H4 (cell line): ENCODE measurements around the gene TIMM23. TPM values are rescaled to one million over a fixed set of nuclear protein-coding genes. Genes with fewer than 3 reads are reported as not detected.
"Not testable (repeated sequence)": the region's sequence is repeated elsewhere in the genome, so short reads cannot be mapped to it uniquely, and the experiment has no call there.

Source experiments
- DNase-seq: peaks from one replicate; pipeline ENCODE4 v3.0.0-alpha.2; 2015; ENCODE audit warnings: low spot score
- total RNA-seq: library from RNA; depleted of rRNA; stranded (reverse); fragments of >200 nt; shearing (Covaris generic); gene quantifications from 2 replicates; pipeline ENCODE4 v1.2.3, GENCODE V29; 2014

TIMM23 gene
- total RNA-seq, 1 experiment from 2014 or later: 155 TPM

GRCh38 chr10:45997557-45997956 is 25.3 kb downstream of the TIMM23 start:
- no peak for DNase-seq

- DNase-seq: no peak
Observed at GRCh38 chr10:45997994-45998763, 25.9 kb downstream of the TIMM23 start.

GRCh38 chr10:45999955-46000354 is 27.7 kb downstream of the TIMM23 start:
- DNase-seq: not testable (repeated sequence)

GRCh38 chr10:46000538-46000937 is 28.2 kb downstream of the TIMM23 start:
- no peak for DNase-seq

- no peak for DNase-seq
Observed at GRCh38 chr10:46001187-46001756, 29.0 kb downstream of the TIMM23 start.

- not testable (repeated sequence) for DNase-seq
Observed at GRCh38 chr10:46002189-46002687, 29.9 kb downstream of the TIMM23 start.

- DNase-seq: no peak
Observed at GRCh38 chr10:46002916-46003693, 30.8 kb downstream of the TIMM23 start.

- DNase-seq: no peak
Observed at GRCh38 chr10:46004963-46005362, 32.7 kb downstream of the TIMM23 start.

- no peak for DNase-seq
Observed at GRCh38 chr10:46005383-46005782, 33.1 kb downstream of the TIMM23 start.

GRCh38 chr10:46006219-46006618 is 33.9 kb downstream of the TIMM23 start:
- DNase-seq: peak; percentile 30

GRCh38 chr10:46012746-46013145 is 40.5 kb downstream of the TIMM23 start:
- no peak for DNase-seq

- DNase-seq: no peak
Observed at GRCh38 chr10:46014206-46014605, 41.9 kb downstream of the TIMM23 start.

GRCh38 chr10:46014683-46015405 is 42.6 kb downstream of the TIMM23 start:
- no peak for DNase-seq

- DNase-seq: no peak
Observed at GRCh38 chr10:46016190-46016589, 43.9 kb downstream of the TIMM23 start.

GRCh38 chr10:46016811-46017210 is 44.5 kb downstream of the TIMM23 start:
- DNase-seq: no peak

- DNase-seq: no peak
Observed at GRCh38 chr10:46017733-46018132, 45.4 kb downstream of the TIMM23 start.

GRCh38 chr10:46018453-46019176 is 46.3 kb downstream of the TIMM23 start:
- DNase-seq: no peak

- no peak for DNase-seq
Observed at GRCh38 chr10:46019177-46019528, 46.9 kb downstream of the TIMM23 start.

GRCh38 chr10:46019569-46020343 is 47.5 kb downstream of the TIMM23 start:
- DNase-seq: no peak

- DNase-seq: no peak
Observed at GRCh38 chr10:46020344-46020657, 48.0 kb downstream of the TIMM23 start.
